Panc1 (cell line): Measurements from ENCODE around the gene ANKRD53. TPM values are rescaled to one million over a fixed set of nuclear protein-coding genes. Genes with fewer than 3 reads are reported as not detected.

Source experiments
- ATAC-seq: fragments of 200-7000 bp; cut with Tn5 transposase; 2 replicates; pipeline ENCODE4 v1.9.1; 2020; ENCODE audit warnings: mild to moderate bottlenecking, moderate library complexity
- BruUV-seq: library from RNA; stranded (reverse); fragments of 400-500 nt; replicated peaks from 2 replicates; lab custom pipeline; 2021; lab: Mats Ljungman, UMichigan
- CTCF ChIA-PET: fragments of 300-600 bp; sonication (Branson Sonifier 250); formaldehyde crosslinking; loops from one replicate; lab custom pipeline; 2022; ENCODE audit warnings: antibody characterized with exemption; lab: Charles Lee
- POLR2A ChIA-PET: fragments of 300-600 bp; sonication (Branson Sonifier 250); formaldehyde crosslinking; loops from one replicate; lab custom pipeline; 2022; ENCODE audit warnings: antibody characterized with exemption; lab: Charles Lee
- DNase-seq: peaks from one replicate; pipeline ENCODE4 v3.0.0-alpha.2; 2010; ENCODE audit warnings: low read depth, low spot score
- H3K27ac ChIP-seq: 2 replicates; pipeline ENCODE4 v1.5.1; 2011; ENCODE audit warnings: mild to moderate bottlenecking, low read length, inconsistent platforms
- H3K27me3 ChIP-seq: fragments of 200-500 bp; sonication (Bioruptor generic); 2 replicates; pipeline ENCODE4 v1.6.0; 2014; ENCODE audit warnings: low read length, inconsistent platforms; ENCODE audit not compliant: control insufficient read depth, insufficient read depth
- H3K36me3 ChIP-seq: fragments of 200-500 bp; sonication (Bioruptor generic); 2 replicates; pipeline ENCODE4 v1.5.1; 2014; ENCODE audit warnings: inconsistent platforms, mild to moderate bottlenecking, low read length, moderate library complexity; ENCODE audit not compliant: control insufficient read depth, insufficient read depth
- H3K4me1 ChIP-seq: 2 replicates; pipeline ENCODE4 v1.5.1; 2011; ENCODE audit warnings: inconsistent platforms, mild to moderate bottlenecking, low read length, moderate library complexity; ENCODE audit not compliant: control insufficient read depth, insufficient read depth
- H3K4me3 ChIP-seq, 2 experiments: 2 replicates each; pipeline ENCODE4 v1.5.1; 2011 to 2012; ENCODE audit warnings: low read depth in 2 of 2, low read length in 2 of 2, mild to moderate bottlenecking in 2 of 2, inconsistent platforms in 1 of 2, moderate library complexity in 1 of 2
- H3K9me3 ChIP-seq: fragments of 200-500 bp; sonication (Bioruptor generic); 2 replicates; pipeline ENCODE4 v1.5.1; 2014; ENCODE audit warnings: low read depth, mild to moderate bottlenecking, inconsistent platforms, low read length, moderate library complexity; ENCODE audit not compliant: control insufficient read depth, insufficient read depth
- CTCF ChIP-seq: fragments of 450-650 bp; IDR thresholded peaks from 2 replicates; pipeline ENCODE4 v1.5.1; 2017; ENCODE audit warnings: mild to moderate bottlenecking
- POLR2AphosphoS5 ChIP-seq: IDR thresholded peaks from 2 replicates; pipeline ENCODE4 v1.6.1; 2012; ENCODE audit warnings: mild to moderate bottlenecking, low read depth, low read length, moderate library complexity
- REST ChIP-seq, 2 experiments: IDR thresholded peaks; 2 replicates each; pipeline ENCODE4 v1.6.1; 2011 to 2012; ENCODE audit warnings: low read depth in 2 of 2, control low read depth in 1 of 2, low read length in 1 of 2, mild to moderate bottlenecking in 1 of 2, moderate library complexity in 1 of 2; ENCODE audit not compliant: insufficient read depth in 1 of 2
- SIN3A ChIP-seq: IDR thresholded peaks from 2 replicates; pipeline ENCODE4 v1.6.1; 2012; ENCODE audit warnings: low read depth, mild to moderate bottlenecking, low read length, moderate library complexity, borderline replicate concordance; ENCODE audit not compliant: insufficient read depth
- TCF7L2 ChIP-seq: IDR thresholded peaks from 2 replicates; pipeline ENCODE4 v1.6.1; 2011; ENCODE audit warnings: mild to moderate bottlenecking, low read depth, low read length, inconsistent platforms
- in situ Hi-C: cut with HindIII; loops from 2 replicates; pipeline ENCODE4 v1.10.0; 2016; ENCODE audit warnings: low sequenced_read_pairs, low pct_unique_long_range_greater_than_20kb
- intact Hi-C: fragments of 100-400 bp; cut with micrococcal nuclease; formaldehyde crosslinking; loops from one replicate; pipeline ENCODE4 v1.10.0; 2022; ENCODE audit not compliant: unreplicated experiment
- total RNA-seq: library from RNA; stranded (reverse); gene quantifications from one replicate; pipeline ENCODE4 v1.2.1, GENCODE V29; 2021; ENCODE audit not compliant: unreplicated experiment

The ANKRD53 gene
- total RNA-seq, 1 experiment from 2014 or later = not detected

- no peak for ATAC-seq
- Histone ChIP-seq H3K27ac (no peak overlapping the region), H3K9me3 (no peaks in the 10 kb centered on the region), H3K4me1 (peaks cover 5% of the 10 kb centered on the region), H3K27me3 (no peaks in the 10 kb centered on the region), H3K36me3 (no peaks in the 10 kb centered on the region), H3K4me3 (no peak overlapping the region)
- no peak for DNase-seq
- ChIA-PET CTCF (interaction anchor here (0.6 kb wide), 1 partner anchor 580 kb away, joined by 4 read pairs; no protein-coding TSS in a partner anchor), POLR2A (no interaction called here)
- BruUV-seq = no TSS peak
- intact Hi-C loops (no loop called here), in situ Hi-C loops (no loop called here)
- TF ChIP-seq TCF7L2 (no peak), REST (IDR thresholded peaks at IDR 0.05; ENCODE audit: insufficient read depth in 1 of 2, low read depth in 2 of 2, low read length in 1 of 2) (no peak), CTCF (no peak), SIN3A (no peak), POLR2AphosphoS5 (no peak)
Measured at GRCh38 chr2:70979626-70980025, 1.2 kb downstream of the ANKRD53 start.

DNA sequence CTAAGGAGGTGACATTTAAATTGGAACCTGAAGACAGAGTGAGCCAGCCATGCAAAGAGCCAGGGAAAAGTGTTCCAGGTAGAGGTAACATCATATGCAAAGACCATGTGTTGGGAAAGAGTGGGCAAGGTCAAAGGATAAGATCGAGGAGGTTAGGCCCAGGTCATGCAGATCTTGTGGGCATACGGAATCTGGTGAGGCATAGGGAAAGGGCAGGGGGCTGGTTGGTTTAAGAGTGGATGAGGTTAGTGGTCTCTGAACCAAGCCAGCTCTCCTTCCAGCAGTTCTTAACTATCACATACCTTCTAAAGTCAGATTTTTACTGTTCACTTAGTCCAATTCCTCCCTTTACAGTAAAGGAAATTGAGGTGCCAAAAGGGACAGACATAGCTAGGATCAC, 3.0 kb downstream of the ANKRD53 start:
- ChIA-PET CTCF (no interaction called here), POLR2A (no interaction called here)
- TF ChIP-seq TCF7L2 (no peak), POLR2AphosphoS5 (no peak), REST (IDR thresholded peaks at IDR 0.05; ENCODE audit: insufficient read depth in 1 of 2, low read depth in 2 of 2, low read length in 1 of 2) (no peak), SIN3A (no peak), CTCF (no peak)
- Histone ChIP-seq H3K9me3 (no peaks in the 10 kb centered on the region), H3K4me3 (no peak overlapping the region), H3K27ac (no peak overlapping the region), H3K4me1 (peaks cover 5% of the 10 kb centered on the region), H3K27me3 (no peaks in the 10 kb centered on the region), H3K36me3 (no peaks in the 10 kb centered on the region)
- DNase-seq (no peak), ATAC-seq (no peak)
- BruUV-seq = no TSS peak
- in situ Hi-C loops = no loop called here
- intact Hi-C loops = no loop called here
